K562 (cell line): ENCODE data around the gene LIN28A. TPM values are rescaled to one million over a fixed set of nuclear protein-coding genes. Genes with fewer than 3 reads are reported as not detected.

Experiments used
- CHCHD3 ChIP-seq: fragments of 250-450 bp; sonication (Bioruptor Pico); IDR thresholded peaks from 2 replicates; pipeline ENCODE4 v2.1.2; 2022; ENCODE audit warnings: mild to moderate bottlenecking
- NR2C2 ChIP-seq, 2 experiments: fragments of 200-800 bp in 1 of 2; sonication (Bioruptor generic) in 1 of 2; sonication (generic) in 1 of 2; formaldehyde crosslinking in 1 of 2; IDR thresholded peaks; 2 replicates each; pipeline versions ENCODE4 v1.6.1 to v1.8.0; 2016 to 2022; ENCODE audit warnings: mild to moderate bottlenecking in 1 of 2, missing compliant biosample characterization in 1 of 2, missing genetic modification characterization in 1 of 2, missing genetic modification reagents in 1 of 2
- RAD21 ChIP-seq, 2 experiments: fragments of 250-450 bp in 1 of 2; fragments of 450-650 bp in 1 of 2; sonication (Bioruptor Pico) in 1 of 2; formaldehyde crosslinking in 1 of 2; IDR thresholded peaks in 1 of 2; conservative IDR thresholded peaks in 1 of 2; 2 replicates each; pipeline versions ENCODE4 v1.4.0 to v1.8.0; 2020 to 2022; ENCODE audit warnings: mild to moderate bottlenecking in 2 of 2, moderate library complexity in 1 of 2
- RB1 ChIP-seq: fragments of 450-650 bp; IDR thresholded peaks from 2 replicates; pipeline ENCODE4 v1.6.1; 2017; ENCODE audit warnings: low read depth, mild to moderate bottlenecking
- SMC3 ChIP-seq: conservative IDR thresholded peaks from 2 replicates; pipeline ENCODE4 v1.6.1; 2011; ENCODE audit warnings: low read depth, low read length, improper control_type of control experiment; ENCODE audit not compliant: insufficient read depth
- XRCC5 ChIP-seq: fragments of 200-400 bp; formaldehyde crosslinking; IDR thresholded peaks from 2 replicates; pipeline ENCODE4 v1.6.1; 2017; ENCODE audit warnings: low read depth, mild to moderate bottlenecking, low read length
- ZFP36 ChIP-seq: fragments of 150-350 bp; IDR thresholded peaks from 2 replicates; pipeline ENCODE4 v1.6.1; 2018; ENCODE audit warnings: low read length, low read depth; ENCODE audit not compliant: partially characterized antibody
- ZKSCAN1 ChIP-seq: fragments of 150-350 bp; IDR thresholded peaks from 2 replicates; pipeline ENCODE4 v1.6.1; 2016; ENCODE audit warnings: low read depth, low read length
- polyA plus RNA-seq, 8 experiments: library from polyadenylated mRNA; depleted of rRNA in 4 of 8; stranded (reverse) in 5 of 8; unstranded in 3 of 8; fragments of >200 nt; fragmentation: Nextera tagmentation in 2 of 8; fragmentation: Illumina TruSeq in 1 of 8; extraction: Ambion mirVana in 2 of 8; extraction: Trizol in 1 of 8; gene quantifications; 2 replicates each; pipeline versions ENCODE4 v1.2.1 to v1.2.3, GENCODE V29; 2011 to 2014; ENCODE audit warnings: inconsistent platforms in 1 of 8, missing spikeins in 1 of 8
- total RNA-seq, 7 experiments: library from RNA; depleted of rRNA in 6 of 7; stranded (reverse); fragments of >200 nt in 6 of 7; fragmentation: Illumina TruSeq in 2 of 7; extraction: Trizol in 2 of 7; gene quantifications; 2 replicates each; pipeline versions ENCODE4 v1.2.1 to v1.2.3, GENCODE V29; 2011 to 2021; ENCODE audit warnings: low replicate concordance in 1 of 7
- TF ChIP-seq, protein P1 (sequence below): fragments of 150-350 bp; conservative IDR thresholded peaks from 2 replicates; pipeline ENCODE4 v1.6.1; 2014; ENCODE audit warnings: low read length
- TF ChIP-seq, protein P2 (sequence below): conservative IDR thresholded peaks from 2 replicates; pipeline ENCODE4 v1.6.1; 2011; ENCODE audit warnings: low read depth, mild to moderate bottlenecking, low read length; ENCODE audit not compliant: control insufficient read depth
- TF ChIP-seq, protein P3 (sequence below): IDR thresholded peaks from 2 replicates; pipeline ENCODE4 v1.6.1; 2011; ENCODE audit warnings: borderline replicate concordance, low read depth, mild to moderate bottlenecking, moderate library complexity, low read length; ENCODE audit not compliant: insufficient read depth, poor library complexity, severe bottlenecking
- TF ChIP-seq, protein P4 (sequence below), 3 experiments: IDR thresholded peaks in 2 of 3; conservative IDR thresholded peaks in 1 of 3; 2 replicates each; pipeline ENCODE4 v1.5.1; 2011 to 2012; ENCODE audit warnings: low read length in 3 of 3, mild to moderate bottlenecking in 3 of 3, control low read depth in 2 of 3, improper control_type of control experiment in 1 of 3, inconsistent platforms in 1 of 3, low read depth in 1 of 3, mixed read lengths in 1 of 3, moderate library complexity in 1 of 3; ENCODE audit not compliant: insufficient read depth in 2 of 3

Gene LIN28A
- total and polyA plus RNA-seq, 9 of the 15 experiments (the other 6 are each of a cell fraction or from before 2014, with no cell fraction given), result 0.80 to 5.4 (median 3.9) TPM

DNA sequence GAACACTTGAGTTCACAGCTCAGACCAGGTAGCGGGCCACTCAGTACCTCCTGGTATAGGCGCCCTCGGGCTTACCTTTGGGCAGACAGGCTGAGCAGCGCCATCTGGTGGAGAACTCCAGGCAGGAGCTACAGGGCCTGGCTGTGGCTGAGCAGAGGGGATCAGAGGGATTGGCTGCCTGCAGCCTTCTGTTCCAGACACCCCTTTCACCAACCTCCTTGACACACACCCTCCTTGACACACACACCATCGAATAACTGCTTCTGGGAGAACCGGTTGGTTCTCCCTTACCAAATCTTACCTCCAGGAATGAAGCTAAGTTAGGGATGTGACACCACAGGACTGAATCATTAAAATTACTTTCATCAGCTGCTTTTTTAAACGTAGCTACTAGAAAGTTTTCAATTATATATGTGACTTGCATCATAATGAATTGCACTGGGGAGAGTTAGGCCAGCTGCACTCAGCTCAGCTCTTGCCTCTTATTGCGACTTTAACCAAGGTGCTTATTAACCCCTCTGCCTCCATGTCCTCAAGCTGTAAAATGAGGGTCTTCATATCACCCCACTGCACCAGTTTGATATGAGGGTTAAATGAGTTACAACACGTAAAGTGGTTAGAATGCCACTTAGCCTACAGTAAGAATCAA is 6.6 kb downstream of the LIN28A start (continued):
- TF ChIP-seq RAD21 (CRISPR knock-in tag; conservative IDR thresholded peaks at IDR 0.05 in 1 of 2, IDR thresholded peaks at IDR 0.05 in 1 of 2), result peak; percentile 68 to 87
- TF ChIP-seq, protein P1, sequence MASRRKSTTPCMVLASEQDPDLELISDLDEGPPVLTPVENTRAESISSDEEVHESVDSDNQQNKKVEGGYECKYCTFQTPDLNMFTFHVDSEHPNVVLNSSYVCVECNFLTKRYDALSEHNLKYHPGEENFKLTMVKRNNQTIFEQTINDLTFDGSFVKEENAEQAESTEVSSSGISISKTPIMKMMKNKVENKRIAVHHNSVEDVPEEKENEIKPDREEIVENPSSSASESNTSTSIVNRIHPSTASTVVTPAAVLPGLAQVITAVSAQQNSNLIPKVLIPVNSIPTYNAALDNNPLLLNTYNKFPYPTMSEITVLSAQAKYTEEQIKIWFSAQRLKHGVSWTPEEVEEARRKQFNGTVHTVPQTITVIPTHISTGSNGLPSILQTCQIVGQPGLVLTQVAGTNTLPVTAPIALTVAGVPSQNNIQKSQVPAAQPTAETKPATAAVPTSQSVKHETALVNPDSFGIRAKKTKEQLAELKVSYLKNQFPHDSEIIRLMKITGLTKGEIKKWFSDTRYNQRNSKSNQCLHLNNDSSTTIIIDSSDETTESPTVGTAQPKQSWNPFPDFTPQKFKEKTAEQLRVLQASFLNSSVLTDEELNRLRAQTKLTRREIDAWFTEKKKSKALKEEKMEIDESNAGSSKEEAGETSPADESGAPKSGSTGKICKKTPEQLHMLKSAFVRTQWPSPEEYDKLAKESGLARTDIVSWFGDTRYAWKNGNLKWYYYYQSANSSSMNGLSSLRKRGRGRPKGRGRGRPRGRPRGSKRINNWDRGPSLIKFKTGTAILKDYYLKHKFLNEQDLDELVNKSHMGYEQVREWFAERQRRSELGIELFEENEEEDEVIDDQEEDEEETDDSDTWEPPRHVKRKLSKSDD, result 0 out of 2 replicates have a peak, but pooled peaks have one; percentile 20
- peak; percentile 71; the same call in 1 of the 2 replicates for TF ChIP-seq RB1
- TF ChIP-seq, protein P2, sequence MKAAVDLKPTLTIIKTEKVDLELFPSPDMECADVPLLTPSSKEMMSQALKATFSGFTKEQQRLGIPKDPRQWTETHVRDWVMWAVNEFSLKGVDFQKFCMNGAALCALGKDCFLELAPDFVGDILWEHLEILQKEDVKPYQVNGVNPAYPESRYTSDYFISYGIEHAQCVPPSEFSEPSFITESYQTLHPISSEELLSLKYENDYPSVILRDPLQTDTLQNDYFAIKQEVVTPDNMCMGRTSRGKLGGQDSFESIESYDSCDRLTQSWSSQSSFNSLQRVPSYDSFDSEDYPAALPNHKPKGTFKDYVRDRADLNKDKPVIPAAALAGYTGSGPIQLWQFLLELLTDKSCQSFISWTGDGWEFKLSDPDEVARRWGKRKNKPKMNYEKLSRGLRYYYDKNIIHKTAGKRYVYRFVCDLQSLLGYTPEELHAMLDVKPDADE, result no peak
- TF ChIP-seq XRCC5, result 0 out of 2 replicates have a peak, but pooled peaks have one; percentile 52
- peak; percentile 89 for TF ChIP-seq SMC3
- peak; percentile 45; the same call in 1 of the 2 replicates for TF ChIP-seq ZKSCAN1
- TF ChIP-seq CHCHD3, result 0 out of 2 replicates have a peak, but pooled peaks have one; percentile 29
- TF ChIP-seq, protein P3, sequence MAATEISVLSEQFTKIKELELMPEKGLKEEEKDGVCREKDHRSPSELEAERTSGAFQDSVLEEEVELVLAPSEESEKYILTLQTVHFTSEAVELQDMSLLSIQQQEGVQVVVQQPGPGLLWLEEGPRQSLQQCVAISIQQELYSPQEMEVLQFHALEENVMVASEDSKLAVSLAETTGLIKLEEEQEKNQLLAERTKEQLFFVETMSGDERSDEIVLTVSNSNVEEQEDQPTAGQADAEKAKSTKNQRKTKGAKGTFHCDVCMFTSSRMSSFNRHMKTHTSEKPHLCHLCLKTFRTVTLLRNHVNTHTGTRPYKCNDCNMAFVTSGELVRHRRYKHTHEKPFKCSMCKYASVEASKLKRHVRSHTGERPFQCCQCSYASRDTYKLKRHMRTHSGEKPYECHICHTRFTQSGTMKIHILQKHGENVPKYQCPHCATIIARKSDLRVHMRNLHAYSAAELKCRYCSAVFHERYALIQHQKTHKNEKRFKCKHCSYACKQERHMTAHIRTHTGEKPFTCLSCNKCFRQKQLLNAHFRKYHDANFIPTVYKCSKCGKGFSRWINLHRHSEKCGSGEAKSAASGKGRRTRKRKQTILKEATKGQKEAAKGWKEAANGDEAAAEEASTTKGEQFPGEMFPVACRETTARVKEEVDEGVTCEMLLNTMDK, result peak; percentile 58
- 0 out of 2 replicates have a peak, but pooled peaks have one; percentile 16 for TF ChIP-seq NR2C2 (CRISPR knock-in tag; IDR thresholded peaks at IDR 0.05)
- TF ChIP-seq NR2C2 (tag; IDR thresholded peaks at IDR 0.05), result no peak
- TF ChIP-seq ZFP36, result peak; percentile 21
- TF ChIP-seq, protein P4, sequence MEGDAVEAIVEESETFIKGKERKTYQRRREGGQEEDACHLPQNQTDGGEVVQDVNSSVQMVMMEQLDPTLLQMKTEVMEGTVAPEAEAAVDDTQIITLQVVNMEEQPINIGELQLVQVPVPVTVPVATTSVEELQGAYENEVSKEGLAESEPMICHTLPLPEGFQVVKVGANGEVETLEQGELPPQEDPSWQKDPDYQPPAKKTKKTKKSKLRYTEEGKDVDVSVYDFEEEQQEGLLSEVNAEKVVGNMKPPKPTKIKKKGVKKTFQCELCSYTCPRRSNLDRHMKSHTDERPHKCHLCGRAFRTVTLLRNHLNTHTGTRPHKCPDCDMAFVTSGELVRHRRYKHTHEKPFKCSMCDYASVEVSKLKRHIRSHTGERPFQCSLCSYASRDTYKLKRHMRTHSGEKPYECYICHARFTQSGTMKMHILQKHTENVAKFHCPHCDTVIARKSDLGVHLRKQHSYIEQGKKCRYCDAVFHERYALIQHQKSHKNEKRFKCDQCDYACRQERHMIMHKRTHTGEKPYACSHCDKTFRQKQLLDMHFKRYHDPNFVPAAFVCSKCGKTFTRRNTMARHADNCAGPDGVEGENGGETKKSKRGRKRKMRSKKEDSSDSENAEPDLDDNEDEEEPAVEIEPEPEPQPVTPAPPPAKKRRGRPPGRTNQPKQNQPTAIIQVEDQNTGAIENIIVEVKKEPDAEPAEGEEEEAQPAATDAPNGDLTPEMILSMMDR (IDR thresholded peaks at IDR 0.05 in 2 of 3, conservative IDR thresholded peaks at IDR 0.05 in 1 of 3; ENCODE audit: insufficient read depth in 2 of 3, low read depth in 1 of 3, low read length in 3 of 3), result peak; percentile 96
